GM23338 (cell line): ENCODE measurements around the gene FGF3.

Source experiments
- CREB1 ChIP-seq: fragments of 250-450 bp; sonication (Bioruptor Pico); IDR thresholded peaks from 2 replicates; pipeline ENCODE4 v1.5.0; 2020; ENCODE audit warnings: low read depth, mild to moderate bottlenecking, moderate library complexity
- CTCF ChIP-seq, 2 experiments: fragments of 200-600 bp in 1 of 2; sonication (generic) in 1 of 2; conservative IDR thresholded peaks; 2 replicates each; pipeline versions ENCODE4 v1.5.1 to v1.6.1; 2016 to 2017; ENCODE audit warnings: antibody characterized with exemption in 2 of 2, low read depth in 2 of 2, mild to moderate bottlenecking in 2 of 2, moderate library complexity in 1 of 2
- EZH2 ChIP-seq: fragments of 200-600 bp; sonication (generic); IDR thresholded peaks from one replicate; pipeline ENCODE4 v1.8.0; 2017; ENCODE audit warnings: antibody characterized with exemption, mild to moderate bottlenecking, low read depth; ENCODE audit not compliant: unreplicated experiment
- EZH2phosphoT487 ChIP-seq: fragments of 200-600 bp; sonication (generic); IDR thresholded peaks from one replicate; pipeline ENCODE4 v1.8.1; 2018; ENCODE audit warnings: antibody characterized with exemption; ENCODE audit not compliant: unreplicated experiment
- JUNB ChIP-seq: IDR thresholded peaks from one replicate; pipeline ENCODE4 v1.6.1; 2016; ENCODE audit warnings: antibody characterized with exemption; ENCODE audit not compliant: unreplicated experiment
- NANOG ChIP-seq: IDR thresholded peaks from 2 replicates; pipeline ENCODE4 v1.6.1; 2016; ENCODE audit warnings: antibody characterized with exemption, borderline replicate concordance
- POLR2AphosphoS5 ChIP-seq: IDR thresholded peaks from 2 replicates; pipeline ENCODE4 v1.6.1; 2016; ENCODE audit warnings: antibody characterized with exemption, low read depth
- STAT1 ChIP-seq: IDR thresholded peaks from one replicate; pipeline ENCODE4 v1.6.1; 2016; ENCODE audit warnings: antibody characterized with exemption; ENCODE audit not compliant: unreplicated experiment
- ZNF114 ChIP-seq: fragments of 250-450 bp; sonication (Bioruptor Pico); IDR thresholded peaks from 2 replicates; pipeline ENCODE4 v1.5.0; 2020; ENCODE audit warnings: mild to moderate bottlenecking, moderate library complexity
- TF ChIP-seq, protein P1 (sequence below): IDR thresholded peaks from one replicate; pipeline ENCODE4 v1.6.1; 2018; ENCODE audit warnings: antibody characterized with exemption; ENCODE audit not compliant: unreplicated experiment
- TF ChIP-seq, protein P2 (sequence below): IDR thresholded peaks from 2 replicates; pipeline ENCODE4 v1.6.1; 2016; ENCODE audit warnings: antibody characterized with exemption

- TF ChIP-seq EZH2, result no peak
- no peak for TF ChIP-seq CTCF (conservative IDR thresholded peaks at IDR 0.05; ENCODE audit: low read depth in 2 of 2)
- TF ChIP-seq JUNB, result no peak
- no peak for TF ChIP-seq POLR2AphosphoS5
- TF ChIP-seq EZH2phosphoT487, result no peak
- TF ChIP-seq, protein P1, sequence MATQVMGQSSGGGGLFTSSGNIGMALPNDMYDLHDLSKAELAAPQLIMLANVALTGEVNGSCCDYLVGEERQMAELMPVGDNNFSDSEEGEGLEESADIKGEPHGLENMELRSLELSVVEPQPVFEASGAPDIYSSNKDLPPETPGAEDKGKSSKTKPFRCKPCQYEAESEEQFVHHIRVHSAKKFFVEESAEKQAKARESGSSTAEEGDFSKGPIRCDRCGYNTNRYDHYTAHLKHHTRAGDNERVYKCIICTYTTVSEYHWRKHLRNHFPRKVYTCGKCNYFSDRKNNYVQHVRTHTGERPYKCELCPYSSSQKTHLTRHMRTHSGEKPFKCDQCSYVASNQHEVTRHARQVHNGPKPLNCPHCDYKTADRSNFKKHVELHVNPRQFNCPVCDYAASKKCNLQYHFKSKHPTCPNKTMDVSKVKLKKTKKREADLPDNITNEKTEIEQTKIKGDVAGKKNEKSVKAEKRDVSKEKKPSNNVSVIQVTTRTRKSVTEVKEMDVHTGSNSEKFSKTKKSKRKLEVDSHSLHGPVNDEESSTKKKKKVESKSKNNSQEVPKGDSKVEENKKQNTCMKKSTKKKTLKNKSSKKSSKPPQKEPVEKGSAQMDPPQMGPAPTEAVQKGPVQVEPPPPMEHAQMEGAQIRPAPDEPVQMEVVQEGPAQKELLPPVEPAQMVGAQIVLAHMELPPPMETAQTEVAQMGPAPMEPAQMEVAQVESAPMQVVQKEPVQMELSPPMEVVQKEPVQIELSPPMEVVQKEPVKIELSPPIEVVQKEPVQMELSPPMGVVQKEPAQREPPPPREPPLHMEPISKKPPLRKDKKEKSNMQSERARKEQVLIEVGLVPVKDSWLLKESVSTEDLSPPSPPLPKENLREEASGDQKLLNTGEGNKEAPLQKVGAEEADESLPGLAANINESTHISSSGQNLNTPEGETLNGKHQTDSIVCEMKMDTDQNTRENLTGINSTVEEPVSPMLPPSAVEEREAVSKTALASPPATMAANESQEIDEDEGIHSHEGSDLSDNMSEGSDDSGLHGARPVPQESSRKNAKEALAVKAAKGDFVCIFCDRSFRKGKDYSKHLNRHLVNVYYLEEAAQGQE, result no peak
- TF ChIP-seq, protein P2, sequence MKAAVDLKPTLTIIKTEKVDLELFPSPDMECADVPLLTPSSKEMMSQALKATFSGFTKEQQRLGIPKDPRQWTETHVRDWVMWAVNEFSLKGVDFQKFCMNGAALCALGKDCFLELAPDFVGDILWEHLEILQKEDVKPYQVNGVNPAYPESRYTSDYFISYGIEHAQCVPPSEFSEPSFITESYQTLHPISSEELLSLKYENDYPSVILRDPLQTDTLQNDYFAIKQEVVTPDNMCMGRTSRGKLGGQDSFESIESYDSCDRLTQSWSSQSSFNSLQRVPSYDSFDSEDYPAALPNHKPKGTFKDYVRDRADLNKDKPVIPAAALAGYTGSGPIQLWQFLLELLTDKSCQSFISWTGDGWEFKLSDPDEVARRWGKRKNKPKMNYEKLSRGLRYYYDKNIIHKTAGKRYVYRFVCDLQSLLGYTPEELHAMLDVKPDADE, result no peak
- no peak for TF ChIP-seq ZNF114 (CRISPR knock-in tag)
- no peak for TF ChIP-seq STAT1
- no peak for TF ChIP-seq CREB1 (CRISPR knock-in tag)
- TF ChIP-seq NANOG, result no peak
Measured at GRCh38 chr11:69814411-69814810, 4.8 kb downstream of the FGF3 start.
